K562 (cell line): ENCODE results near the gene STUM. TPM values are rescaled to one million over a fixed set of nuclear protein-coding genes. Genes with fewer than 3 reads are reported as not detected.

ENCODE experiments used
- ARNT ChIP-seq, 2 experiments: fragments of 450-650 bp; IDR thresholded peaks; 2 replicates each; pipeline ENCODE4 v1.6.1; 2016; ENCODE audit warnings: mild to moderate bottlenecking in 1 of 2
- E2F8 ChIP-seq: fragments of 450-650 bp; IDR thresholded peaks from 2 replicates; pipeline ENCODE4 v1.7.1; 2018; ENCODE audit warnings: mild to moderate bottlenecking, low read depth; ENCODE audit not compliant: partially characterized antibody
- HES1 ChIP-seq: fragments of 450-650 bp; IDR thresholded peaks from 2 replicates; pipeline ENCODE4 v1.6.1; 2016; ENCODE audit warnings: low read depth, mild to moderate bottlenecking, moderate library complexity
- RERE ChIP-seq: sonication (generic); formaldehyde crosslinking; IDR thresholded peaks from 2 replicates; pipeline ENCODE4 v1.8.0; 2023; ENCODE audit warnings: missing genetic modification reagents, mild to moderate bottlenecking, borderline replicate concordance
- SAP30 ChIP-seq: fragments of 200-600 bp; sonication (generic); IDR thresholded peaks from 2 replicates; pipeline ENCODE4 v1.6.1; 2012; ENCODE audit warnings: borderline replicate concordance, low read depth, mild to moderate bottlenecking, moderate library complexity, low read length, control low read depth, inconsistent platforms; ENCODE audit not compliant: insufficient read depth, poor library complexity, severe bottlenecking
- SNRNP70 ChIP-seq: fragments of 200-400 bp; formaldehyde crosslinking; optimal IDR thresholded peaks from 2 replicates; pipeline ENCODE3; 2017; ENCODE audit warnings: low read depth, low read length
- ZNF140 ChIP-seq: fragments of 250-450 bp; sonication (Bioruptor Pico); IDR thresholded peaks from 2 replicates; pipeline ENCODE4 v1.8.0; 2021; ENCODE audit warnings: moderate library complexity, mild to moderate bottlenecking, inconsistent platforms
- ZNF57 ChIP-seq: fragments of 450-650 bp; formaldehyde crosslinking; IDR thresholded peaks from 2 replicates; pipeline ENCODE4 v1.4.0; 2020; ENCODE audit warnings: mild to moderate bottlenecking, moderate library complexity
- ZNF717 ChIP-seq: fragments of 250-450 bp; sonication (Bioruptor Pico); IDR thresholded peaks from 2 replicates; pipeline ENCODE4 v1.5.0; 2021
- polyA plus RNA-seq, 8 experiments: library from polyadenylated mRNA; depleted of rRNA in 4 of 8; stranded (reverse) in 5 of 8; unstranded in 3 of 8; fragments of >200 nt; fragmentation: Nextera tagmentation in 2 of 8; fragmentation: Illumina TruSeq in 1 of 8; extraction: Ambion mirVana in 2 of 8; extraction: Trizol in 1 of 8; gene quantifications; 2 replicates each; pipeline versions ENCODE4 v1.2.1 to v1.2.3, GENCODE V29; 2011 to 2014; ENCODE audit warnings: inconsistent platforms in 1 of 8, missing spikeins in 1 of 8
- total RNA-seq, 7 experiments: library from RNA; depleted of rRNA in 6 of 7; stranded (reverse); fragments of >200 nt in 6 of 7; fragmentation: Illumina TruSeq in 2 of 7; extraction: Trizol in 2 of 7; gene quantifications; 2 replicates each; pipeline versions ENCODE4 v1.2.1 to v1.2.3, GENCODE V29; 2011 to 2021; ENCODE audit warnings: low replicate concordance in 1 of 7
- TF ChIP-seq, protein P1 (sequence below): fragments of 450-650 bp; formaldehyde crosslinking; IDR thresholded peaks from 2 replicates; pipeline ENCODE4 v1.4.0; 2020; ENCODE audit warnings: mild to moderate bottlenecking, moderate library complexity

Gene STUM
- total and polyA plus RNA-seq, 9 of the 15 experiments (the other 6 are each of a cell fraction or from before 2014, with no cell fraction given): not detected

GRCh38 chr1:226548256-226549093 is at the start of gene STUM (continued):
- TF ChIP-seq SNRNP70 (no peak), HES1 (no peak), ZNF717 (CRISPR knock-in tag) (no peak), RERE (no peak), ZNF140 (CRISPR knock-in tag) (no peak), SAP30 (no peak), ARNT (IDR thresholded peaks at IDR 0.05) (no peak), ZNF57 (no peak), E2F8 (no peak)
- TF ChIP-seq, protein P1, sequence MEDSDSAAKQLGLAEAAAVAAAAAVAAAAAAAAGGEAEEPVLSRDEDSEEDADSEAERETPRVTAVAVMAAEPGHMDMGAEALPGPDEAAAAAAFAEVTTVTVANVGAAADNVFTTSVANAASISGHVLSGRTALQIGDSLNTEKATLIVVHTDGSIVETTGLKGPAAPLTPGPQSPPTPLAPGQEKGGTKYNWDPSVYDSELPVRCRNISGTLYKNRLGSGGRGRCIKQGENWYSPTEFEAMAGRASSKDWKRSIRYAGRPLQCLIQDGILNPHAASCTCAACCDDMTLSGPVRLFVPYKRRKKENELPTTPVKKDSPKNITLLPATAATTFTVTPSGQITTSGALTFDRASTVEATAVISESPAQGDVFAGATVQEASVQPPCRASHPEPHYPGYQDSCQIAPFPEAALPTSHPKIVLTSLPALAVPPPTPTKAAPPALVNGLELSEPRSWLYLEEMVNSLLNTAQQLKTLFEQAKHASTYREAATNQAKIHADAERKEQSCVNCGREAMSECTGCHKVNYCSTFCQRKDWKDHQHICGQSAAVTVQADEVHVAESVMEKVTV (CRISPR knock-in tag): no peak
